Medulla oblongata (tissue), 1 donor: ENCODE data around the gene RIN3.
"Not testable (repeated sequence)": the region's sequence is repeated elsewhere in the genome, so short reads cannot be mapped to it uniquely, and the experiment has no call there.

Experiments used
- DNase-seq: peaks from one replicate; pipeline ENCODE4 v3.0.0-alpha.2; 2015; ENCODE audit errors: extremely low spot score

The RIN3 gene

GRCh38 chr14:92670160-92670559, 156.6 kb downstream of the RIN3 start:
- no peak for DNase-seq

- DNase-seq: no peak
These were observed 157.2 kb downstream of the RIN3 start for GRCh38 chr14:92670643-92671366.

GRCh38 chr14:92673601-92674150, 160.1 kb downstream of the RIN3 start:
- DNase-seq: no peak

DNA sequence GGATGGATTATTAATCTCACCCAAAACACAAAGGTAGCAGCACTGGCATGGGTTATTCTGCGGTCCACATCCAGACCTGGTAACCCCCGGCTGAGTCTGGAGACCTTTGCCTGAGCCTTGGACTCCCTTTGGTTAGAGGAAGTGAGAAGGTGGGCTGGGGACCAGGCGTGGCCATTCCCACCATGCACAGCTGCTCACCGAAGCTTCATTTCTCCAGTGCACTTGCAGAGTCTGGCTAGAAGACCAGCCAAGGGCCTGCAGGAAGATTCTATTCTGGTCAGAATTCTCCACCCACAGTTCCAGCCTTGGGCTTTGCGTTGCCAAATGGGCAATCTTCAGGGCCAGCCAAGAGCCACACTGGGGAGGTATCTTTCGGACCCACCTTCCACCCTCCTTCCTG, 161.8 kb downstream of the RIN3 start:
- DNase-seq: no peak

DNA sequence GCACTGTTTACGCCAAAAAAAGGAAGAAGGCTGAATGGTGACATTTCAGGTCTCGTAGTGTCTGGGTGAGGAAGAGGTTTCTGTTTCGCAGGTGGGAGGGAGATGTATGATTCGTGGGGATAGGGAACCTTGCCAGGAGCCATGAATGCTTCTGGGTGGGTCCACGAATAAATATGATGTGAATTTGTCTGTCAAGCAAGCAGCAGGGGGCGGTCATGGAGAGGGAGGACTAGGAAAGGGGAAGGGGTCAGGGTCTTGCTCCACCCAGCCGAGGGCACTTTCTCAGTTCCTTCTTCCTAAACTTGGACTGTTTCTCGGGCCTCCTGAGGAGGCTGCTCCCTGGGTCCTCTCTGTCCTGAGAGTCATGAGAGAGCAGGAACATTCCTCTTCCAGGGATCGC, 162.4 kb downstream of the RIN3 start:
- DNase-seq: peak; percentile 43

GRCh38 chr14:92676403-92677086, 163.0 kb downstream of the RIN3 start:
- no peak for DNase-seq

GRCh38 chr14:92677087-92677668, 163.6 kb downstream of the RIN3 start:
- DNase-seq: peak; percentile 79

- no peak for DNase-seq
These were observed 164.4 kb downstream of the RIN3 start for GRCh38 chr14:92677955-92678354.

DNA sequence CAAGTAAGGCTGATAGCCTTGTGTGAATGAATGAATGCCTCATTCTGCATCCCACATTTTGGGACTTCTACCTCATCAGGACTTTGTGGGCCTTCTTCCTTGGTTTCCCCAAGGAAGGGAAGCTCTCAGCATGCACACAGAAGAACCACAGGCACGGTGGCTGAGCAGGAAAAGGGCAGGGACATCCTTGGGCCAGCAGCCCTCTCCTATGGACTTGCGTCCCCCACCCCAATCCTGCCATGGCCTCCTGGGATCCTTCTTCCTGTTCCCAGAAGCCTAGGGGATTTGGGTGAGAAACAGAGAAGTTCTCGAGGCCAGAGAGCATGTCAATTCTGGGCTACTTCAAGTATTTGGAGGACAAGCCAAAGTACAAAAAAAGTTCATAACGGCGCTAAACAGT, 165.2 kb downstream of the RIN3 start:
- DNase-seq: no peak

- no peak for DNase-seq
These were observed 165.7 kb downstream of the RIN3 start for GRCh38 chr14:92679246-92679645.

GRCh38 chr14:92680330-92680729, 166.7 kb downstream of the RIN3 start:
- DNase-seq: not testable (repeated sequence)

GRCh38 chr14:92680781-92681650, 167.4 kb downstream of the RIN3 start:
- DNase-seq: peak; percentile 81

GRCh38 chr14:92683041-92683440, 169.5 kb downstream of the RIN3 start:
- no peak for DNase-seq

- no peak for DNase-seq
These were observed 171.4 kb downstream of the RIN3 start for GRCh38 chr14:92684801-92685560.

- DNase-seq: no peak
These were observed 172.3 kb downstream of the RIN3 start for GRCh38 chr14:92685784-92686355.

DNA sequence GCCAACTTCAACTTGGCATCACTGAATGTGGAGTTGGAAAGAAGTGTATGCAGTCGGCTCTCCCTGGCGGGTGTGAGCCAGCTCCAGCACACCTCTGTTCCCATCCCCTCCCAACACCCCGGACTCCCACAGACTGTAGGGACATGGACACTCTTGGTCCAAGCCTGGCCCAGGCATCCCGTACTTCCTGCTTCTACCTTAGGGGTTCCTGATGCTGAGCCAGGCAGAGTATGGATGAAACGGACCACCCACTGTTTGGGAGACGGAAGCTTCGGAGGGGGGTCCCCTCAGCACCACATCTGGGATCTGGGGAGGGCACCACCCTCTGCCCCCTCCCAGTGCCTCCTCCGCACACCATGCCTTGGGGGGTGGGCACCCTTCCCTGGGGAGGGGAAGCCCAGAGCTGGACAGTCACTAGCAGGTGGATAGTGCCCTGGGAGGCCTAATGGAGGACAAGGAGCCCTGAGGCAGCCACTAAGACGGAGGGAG, 172.9 kb downstream of the RIN3 start:
- DNase-seq: no peak

DNA sequence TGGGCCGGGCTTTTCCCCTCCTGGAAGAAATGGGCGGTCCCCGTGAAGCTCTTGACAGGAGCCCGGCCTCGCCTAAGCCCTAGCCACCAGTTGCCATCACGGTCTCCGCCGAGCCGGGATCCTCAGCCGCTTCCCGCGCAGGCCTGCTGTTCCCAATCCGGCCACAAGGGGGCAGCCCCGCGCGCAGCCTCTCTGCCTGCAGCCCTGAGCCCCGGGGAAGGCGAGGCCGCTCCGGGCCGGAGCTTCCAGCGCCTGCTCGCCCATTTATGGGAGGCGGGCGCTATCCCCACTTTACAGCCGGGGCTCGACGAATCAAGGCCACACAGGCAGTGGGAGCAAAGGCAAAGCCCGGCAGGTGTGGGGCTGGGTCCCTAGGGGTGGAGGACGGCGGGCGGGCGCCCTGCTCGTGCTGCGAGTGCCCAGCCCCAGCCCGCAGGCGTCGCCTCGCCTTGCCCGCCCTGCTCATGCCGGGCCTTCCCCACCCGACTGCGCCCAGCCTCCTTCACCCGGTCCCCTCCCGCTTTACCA, 173.4 kb downstream of the RIN3 start:
- DNase-seq: peak; percentile 70

GRCh38 chr14:92687681-92688433, 174.3 kb downstream of the RIN3 start:
- no peak for DNase-seq
